GM19351 (cell line): ENCODE data around the gene SLC25A23.
A peak's percentile ranks its signal among the peaks of the same experiment; 100 is the strongest.
"Not testable (repeated sequence)": the region's sequence is repeated elsewhere in the genome, so short reads cannot be mapped to it uniquely, and the experiment has no call there.

Experiments used
- ATAC-seq: cut with Tn5 transposase; IDR thresholded peaks from one replicate; pipeline ENCODE4 v1.9.1; 2021; ENCODE audit warnings: mild to moderate bottlenecking, moderate library complexity; ENCODE audit not compliant: unreplicated experiment

Gene SLC25A23

GRCh38 chr19:6406401-6406800, 53.2 kb downstream of the SLC25A23 start:
- ATAC-seq: no peak

GRCh38 chr19:6402837-6403608, 56.6 kb downstream of the SLC25A23 start:
- ATAC-seq: no peak

GRCh38 chr19:6402058-6402457, 57.5 kb downstream of the SLC25A23 start:
- no peak for ATAC-seq

GRCh38 chr19:6400062-6400944, 59.3 kb downstream of the SLC25A23 start:
- not testable (repeated sequence) for ATAC-seq

- no peak for ATAC-seq
Measured at GRCh38 chr19:6396305-6396704, 63.3 kb downstream of the SLC25A23 start.

- no peak for ATAC-seq
Measured at GRCh38 chr19:6394831-6395230, 64.8 kb downstream of the SLC25A23 start.

GRCh38 chr19:6393983-6394412, 65.6 kb downstream of the SLC25A23 start:
- no peak for ATAC-seq

- ATAC-seq: peak; percentile 86
Measured at GRCh38 chr19:6393074-6393982, 66.3 kb downstream of the SLC25A23 start, which contains the start of gene GTF2F1. TSS of gene GTF2F1 (minus strand) at chr19:6393164. CDS start at chr19:6392995, 169 bp downstream.

- no peak for ATAC-seq
Measured at GRCh38 chr19:6392221-6393073, 67.1 kb downstream of the SLC25A23 start.
